Ascending aorta (tissue), 2 donors: ENCODE data around the gene DNMT1. TPM values are rescaled to one million over a fixed set of nuclear protein-coding genes. Genes with fewer than 3 reads are reported as not detected.

Experiments used
- DNase-seq, 2 donors: peaks; one replicate each; pipeline ENCODE4 v3.0.0-alpha.2; 2019; ENCODE audit warnings: low spot score in 2 of 2
- H3K27ac ChIP-seq, 2 donors: fragments of 200-600 bp; sonication (generic); one replicate each; pipeline ENCODE4 v1.5.1; 2016 to 2017; ENCODE audit warnings: mild to moderate bottlenecking in 1 of 2
- H3K27me3 ChIP-seq: fragments of 200-600 bp; sonication (generic); one replicate; pipeline ENCODE4 v1.5.1; 2017
- H3K36me3 ChIP-seq, 2 donors: fragments of 200-600 bp; sonication (generic); one replicate each; pipeline ENCODE4 v1.5.1; 2016
- H3K4me1 ChIP-seq, 2 donors: fragments of 200-600 bp; sonication (generic); one replicate each; pipeline ENCODE4 v1.5.1; 2016 to 2017; ENCODE audit warnings: mild to moderate bottlenecking in 1 of 2
- H3K4me3 ChIP-seq, 2 donors: fragments of 200-600 bp; sonication (generic); one replicate each; pipeline ENCODE4 v1.5.1; 2016 to 2017; ENCODE audit warnings: mild to moderate bottlenecking in 1 of 2
- H3K9me3 ChIP-seq, 2 donors: fragments of 200-600 bp; sonication (generic); one replicate each; pipeline ENCODE4 v1.5.1; 2016
- intact Hi-C: fragments of 100-400 bp; cut with DNase I; formaldehyde crosslinking; loops from one replicate; pipeline ENCODE4 v1.15.1; 2023
- total RNA-seq: library from RNA; depleted of rRNA; stranded (reverse); fragments of >200 nt; gene quantifications from one replicate; pipeline ENCODE4 v1.1.0, GENCODE V29; 2016
- TF ChIP-seq, protein P1 (sequence below), 3 experiments: fragments of 200-600 bp in 2 of 3; fragments of 450-650 bp in 1 of 3; sonication (generic) in 2 of 3; IDR thresholded peaks; one replicate each; pipeline ENCODE4 v1.5.1; 2016 to 2019; ENCODE audit warnings: antibody characterized with exemption in 3 of 3, mild to moderate bottlenecking in 1 of 3, moderate library complexity in 1 of 3

Gene DNMT1
- total RNA-seq, 1 donor from 2014 or later: 54.0 TPM

DNA sequence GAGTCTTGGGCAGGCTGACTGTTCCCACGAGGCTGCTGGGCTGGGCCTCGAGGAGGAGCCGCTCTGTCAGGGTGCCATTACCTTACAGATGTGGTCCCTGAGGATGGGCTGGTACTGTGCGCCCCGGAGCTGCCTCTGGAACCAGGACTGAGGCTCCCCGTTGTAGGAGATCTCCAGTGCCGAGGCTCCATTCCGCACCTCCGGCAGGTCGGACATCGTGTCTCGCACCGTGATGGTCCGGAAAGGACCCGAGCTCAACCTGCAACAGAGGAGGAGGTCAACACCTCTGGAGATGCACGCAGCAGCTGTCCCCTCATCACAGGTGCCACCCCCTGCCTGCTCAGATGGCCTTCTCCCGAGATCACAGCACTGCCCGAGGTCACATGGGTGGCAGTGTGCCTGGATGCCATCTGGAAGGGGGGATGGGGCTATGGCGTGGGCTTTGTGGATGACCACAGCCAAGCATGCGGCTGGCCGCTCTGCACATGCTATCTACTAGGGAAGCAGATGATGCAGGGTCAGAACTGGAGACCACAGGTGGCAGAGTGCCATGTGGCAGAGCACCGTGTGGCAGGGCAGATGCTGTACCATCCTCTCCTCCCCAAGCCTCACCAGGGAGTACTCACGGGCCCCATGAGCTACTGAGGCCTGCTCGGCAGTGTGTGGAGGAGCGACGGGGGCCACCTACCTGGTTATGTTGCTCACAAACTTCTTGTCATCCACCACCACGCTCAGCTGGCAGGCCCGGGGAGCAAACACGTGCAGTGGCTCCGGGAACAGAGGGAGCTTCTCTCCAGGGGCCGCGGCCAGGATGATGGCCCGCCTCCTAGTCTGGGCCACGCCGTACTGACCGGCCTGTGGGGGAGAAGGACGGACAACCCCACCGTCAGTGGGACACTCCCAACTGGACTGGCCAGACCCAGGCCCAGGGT lies 56.7 kb downstream of the DNMT1 start:
- Histone ChIP-seq H3K9me3 (no peaks in the 10 kb centered on the region), H3K4me1 (no peaks in the 10 kb centered on the region), H3K36me3 (peaks cover 75 to 94% of the 10 kb centered on the region in 2 donors), H3K27ac (no peak overlapping the region), H3K4me3 (no peak overlapping the region), H3K27me3 (no peaks in the 10 kb centered on the region)
- DNase-seq: no peak
- intact Hi-C loops: no loop called here
- TF ChIP-seq, protein P1, sequence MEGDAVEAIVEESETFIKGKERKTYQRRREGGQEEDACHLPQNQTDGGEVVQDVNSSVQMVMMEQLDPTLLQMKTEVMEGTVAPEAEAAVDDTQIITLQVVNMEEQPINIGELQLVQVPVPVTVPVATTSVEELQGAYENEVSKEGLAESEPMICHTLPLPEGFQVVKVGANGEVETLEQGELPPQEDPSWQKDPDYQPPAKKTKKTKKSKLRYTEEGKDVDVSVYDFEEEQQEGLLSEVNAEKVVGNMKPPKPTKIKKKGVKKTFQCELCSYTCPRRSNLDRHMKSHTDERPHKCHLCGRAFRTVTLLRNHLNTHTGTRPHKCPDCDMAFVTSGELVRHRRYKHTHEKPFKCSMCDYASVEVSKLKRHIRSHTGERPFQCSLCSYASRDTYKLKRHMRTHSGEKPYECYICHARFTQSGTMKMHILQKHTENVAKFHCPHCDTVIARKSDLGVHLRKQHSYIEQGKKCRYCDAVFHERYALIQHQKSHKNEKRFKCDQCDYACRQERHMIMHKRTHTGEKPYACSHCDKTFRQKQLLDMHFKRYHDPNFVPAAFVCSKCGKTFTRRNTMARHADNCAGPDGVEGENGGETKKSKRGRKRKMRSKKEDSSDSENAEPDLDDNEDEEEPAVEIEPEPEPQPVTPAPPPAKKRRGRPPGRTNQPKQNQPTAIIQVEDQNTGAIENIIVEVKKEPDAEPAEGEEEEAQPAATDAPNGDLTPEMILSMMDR (IDR thresholded peaks at IDR 0.05): no peak

- H3K4me3 ChIP-seq: no peak overlapping the region
- no peaks in the 10 kb centered on the region for H3K9me3 ChIP-seq
- no peak for DNase-seq
- no peaks in the 10 kb centered on the region for H3K4me1 ChIP-seq
- TF ChIP-seq, protein P1 (IDR thresholded peaks at IDR 0.05): no peak
- H3K27ac ChIP-seq: no peak overlapping the region
- no peaks in the 10 kb centered on the region for H3K27me3 ChIP-seq
- intact Hi-C loops: no loop called here
- H3K36me3 ChIP-seq: peaks cover 64 to 83% of the 10 kb centered on the region in 2 donors
These were observed 57.8 kb downstream of the DNMT1 start for GRCh38 chr19:10136936-10137335.

DNA sequence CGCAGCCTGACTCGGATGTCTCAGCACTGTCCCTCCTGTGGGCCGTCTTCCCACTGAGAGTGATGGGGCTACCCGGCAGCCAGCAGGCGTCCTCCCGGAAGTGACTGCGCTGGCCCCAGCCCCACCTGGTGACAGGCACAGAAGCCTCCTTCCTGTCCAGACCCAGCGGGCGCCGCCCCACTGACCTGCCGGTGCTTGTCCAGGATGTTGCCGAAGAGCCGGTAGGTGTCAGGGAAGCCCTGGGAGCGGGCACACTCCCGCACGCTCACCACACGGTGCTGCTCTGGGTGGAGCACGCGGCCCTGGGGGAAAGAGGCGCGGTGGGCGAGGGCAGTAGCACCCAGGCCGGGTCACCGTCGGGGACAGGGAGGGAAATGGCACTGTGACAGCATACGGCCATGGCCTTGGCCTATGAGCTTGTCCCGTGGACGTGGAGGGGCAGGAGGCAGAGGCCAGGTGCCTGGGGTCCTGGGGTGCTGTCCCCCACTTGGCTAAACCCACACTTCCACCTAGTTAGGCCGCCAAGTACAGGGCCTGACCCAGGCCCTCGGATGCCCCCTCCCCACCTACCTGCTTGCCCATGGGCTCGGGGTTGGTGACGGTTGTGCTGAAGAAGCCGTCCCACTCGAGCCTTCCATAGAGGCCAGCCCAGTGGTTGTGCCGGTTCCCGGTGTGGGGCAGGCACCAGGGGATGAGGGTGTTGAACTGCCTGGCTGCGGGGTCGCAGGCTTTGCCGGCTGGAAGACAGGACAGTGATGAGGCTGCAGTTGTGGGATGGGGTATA lies 59.0 kb downstream of the DNMT1 start:
- intact Hi-C loops: no loop called here
- Histone ChIP-seq H3K27me3 (no peaks in the 10 kb centered on the region), H3K36me3 (peaks cover 57 to 76% of the 10 kb centered on the region in 2 donors), H3K4me1 (no peaks in the 10 kb centered on the region), H3K9me3 (no peaks in the 10 kb centered on the region), H3K27ac (no peak overlapping the region), H3K4me3 (no peak overlapping the region)
- TF ChIP-seq, protein P1 (IDR thresholded peaks at IDR 0.05): no peak
- DNase-seq: no peak

DNA sequence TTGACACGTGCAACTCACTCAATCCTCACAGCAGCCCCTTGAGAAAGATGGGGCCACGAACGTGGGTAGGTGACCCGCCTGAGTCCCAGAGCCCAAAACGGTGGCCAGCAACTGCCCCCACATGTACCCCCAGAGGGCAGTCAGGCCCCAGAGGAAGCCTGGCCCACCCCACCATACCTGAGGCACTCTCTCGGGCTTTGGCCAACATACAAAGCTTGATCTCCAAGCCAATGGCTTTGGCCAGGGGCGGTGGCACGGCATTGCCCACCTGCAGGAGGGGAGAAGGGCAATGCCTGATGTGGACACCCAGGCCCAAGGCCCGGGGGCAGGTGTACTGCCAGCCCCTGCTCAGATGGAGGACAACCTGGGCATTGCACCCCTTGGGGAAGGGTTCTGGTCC lies 60.7 kb downstream of the DNMT1 start:
- intact Hi-C loops: no loop called here
- no peak overlapping the region for H3K4me3 ChIP-seq
- H3K36me3 ChIP-seq: peaks cover 43 to 59% of the 10 kb centered on the region in 2 donors
- H3K27ac ChIP-seq: no peak overlapping the region
- no peak for DNase-seq
- no peaks in the 10 kb centered on the region for H3K4me1 ChIP-seq
- no peaks in the 10 kb centered on the region for H3K27me3 ChIP-seq
- TF ChIP-seq, protein P1 (IDR thresholded peaks at IDR 0.05): no peak
- no peaks in the 10 kb centered on the region for H3K9me3 ChIP-seq

DNA sequence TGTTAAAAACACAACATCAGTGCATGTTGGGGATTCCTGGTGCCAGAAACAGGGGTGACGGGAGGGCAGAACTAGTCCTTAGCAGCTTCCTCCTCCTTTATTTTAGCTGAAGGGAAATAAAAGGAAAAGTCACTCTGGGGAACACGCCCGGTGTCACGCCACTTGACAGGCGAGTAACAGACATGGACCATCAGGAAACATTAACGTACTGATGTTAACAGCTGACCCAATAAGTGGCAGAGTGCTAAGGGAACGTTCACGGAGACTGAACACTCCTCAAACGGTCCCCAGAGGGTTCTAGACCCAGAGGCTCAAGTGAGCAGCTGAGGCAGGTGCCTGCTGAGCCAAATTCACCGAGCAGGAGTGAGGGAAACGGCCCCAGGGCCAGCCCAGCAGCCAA lies 61.2 kb downstream of the DNMT1 start:
- Histone ChIP-seq H3K27me3 (no peaks in the 10 kb centered on the region), H3K4me1 (no peaks in the 10 kb centered on the region), H3K27ac (no peak overlapping the region), H3K4me3 (no peak overlapping the region), H3K36me3 (peaks cover 42 to 54% of the 10 kb centered on the region in 2 donors), H3K9me3 (no peaks in the 10 kb centered on the region)
- TF ChIP-seq, protein P1 (IDR thresholded peaks at IDR 0.05): no peak
- DNase-seq: no peak
- intact Hi-C loops: no loop called here
